ENCODE measurements around the gene AURKAIP1.

GRCh38 chr1:1361982-1362423 lies 13.0 kb downstream of the AURKAIP1 start:
- TF ChIP-seq CTCF (IDR thresholded peaks at IDR 0.05) (no peak), POLR2A (IDR thresholded peaks at IDR 0.05) (no peak)

All from Peyer's patch (tissue), 4 donors.